Endometrial microvascular endothelial cells (primary cell): ENCODE results near the gene DNMT3A. TPM values are rescaled to one million over a fixed set of nuclear protein-coding genes. Genes with fewer than 3 reads are reported as not detected.

ENCODE experiments used
- in situ Hi-C: cut with HindIII; loops from 2 replicates; pipeline ENCODE4 v1.10.0; 2017; ENCODE audit warnings: low sequenced_read_pairs, low pct_unique_long_range_greater_than_20kb; ENCODE audit errors: inconsistent ontology term
- total RNA-seq: library from RNA; depleted of rRNA; stranded (reverse); fragments of >200 nt; gene quantifications from one replicate; pipeline ENCODE4 v1.2.3, GENCODE V29; 2015; ENCODE audit errors: inconsistent ontology term

The DNMT3A gene
- total RNA-seq, result 9.2 TPM

- in situ Hi-C loops, result no loop called here
These were observed at the start of gene DNMT3A for GRCh38 chr2:25341753-25342371. Gene DNMT3A, minus strand, starts transcription at chr2:25341925. Its CDS starts 27,941 bp downstream, at chr2:25313984.

GRCh38 chr2:25389161-25389560, 47.4 kb upstream of the DNMT3A start:
- in situ Hi-C loops, result no loop called here

GRCh38 chr2:25388491-25388890, 46.8 kb upstream of the DNMT3A start:
- in situ Hi-C loops, result no loop called here

- in situ Hi-C loops, result no loop called here
These were observed 46.2 kb upstream of the DNMT3A start for GRCh38 chr2:25387876-25388449.

GRCh38 chr2:25386971-25387875, 45.5 kb upstream of the DNMT3A start:
- in situ Hi-C loops, result no loop called here

- in situ Hi-C loops, result no loop called here
These were observed 44.2 kb upstream of the DNMT3A start for GRCh38 chr2:25385910-25386309.

GRCh38 chr2:25383806-25384205, 42.1 kb upstream of the DNMT3A start:
- in situ Hi-C loops, result no loop called here

- in situ Hi-C loops, result no loop called here
These were observed 39.8 kb upstream of the DNMT3A start for GRCh38 chr2:25381502-25381901.

- in situ Hi-C loops, result no loop called here
These were observed 39.1 kb upstream of the DNMT3A start for GRCh38 chr2:25380586-25381375.

GRCh38 chr2:25380023-25380422, 38.3 kb upstream of the DNMT3A start:
- in situ Hi-C loops, result no loop called here

GRCh38 chr2:25379535-25379934, 37.8 kb upstream of the DNMT3A start:
- in situ Hi-C loops, result no loop called here

- in situ Hi-C loops, result no loop called here
These were observed 37.2 kb upstream of the DNMT3A start for GRCh38 chr2:25378731-25379490.

GRCh38 chr2:25377822-25378421, 36.2 kb upstream of the DNMT3A start:
- in situ Hi-C loops, result no loop called here

- in situ Hi-C loops, result no loop called here
These were observed 35.3 kb upstream of the DNMT3A start for GRCh38 chr2:25376750-25377621.

GRCh38 chr2:25375989-25376545, 34.3 kb upstream of the DNMT3A start:
- in situ Hi-C loops, result no loop called here

- in situ Hi-C loops, result no loop called here
These were observed 33.8 kb upstream of the DNMT3A start for GRCh38 chr2:25375371-25375988.
